ENCODE measurements around the gene PFKFB4. TPM values are rescaled to one million over a fixed set of nuclear protein-coding genes. Genes with fewer than 3 reads are reported as not detected.
"Not testable (repeated sequence)": the region's sequence is repeated elsewhere in the genome, so short reads cannot be mapped to it uniquely, and the experiment has no call there.

PFKFB4 gene
- total RNA-seq, 1 donor from 2014 or later = 12.9 TPM

DNA sequence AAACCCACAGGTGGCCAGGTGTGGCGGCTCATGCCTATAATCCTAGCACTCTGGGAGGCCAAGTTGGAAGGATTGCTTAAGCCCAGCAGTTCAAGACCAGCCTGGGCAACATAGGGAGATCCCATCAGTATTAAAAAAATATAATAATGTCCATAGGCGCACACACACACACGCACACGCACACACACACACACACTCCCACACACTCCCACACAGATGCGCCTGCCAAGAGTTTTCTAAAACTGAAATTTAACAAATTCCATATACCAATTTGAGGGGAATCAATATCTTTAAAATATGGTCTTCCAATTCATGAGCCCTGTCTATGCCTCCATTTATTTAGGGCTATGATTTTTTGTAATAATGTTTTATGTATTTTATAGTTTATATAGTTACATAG is 69.7 kb downstream of the PFKFB4 start:
- Histone ChIP-seq H3K9me3 (no peaks in the 10 kb centered on the region), H3K27ac (no peak overlapping the region), H3K27me3 (ENCODE audit: low read depth) (no peaks in the 10 kb centered on the region), H3K4me3 (no peak overlapping the region), H3K36me3 (no peaks in the 10 kb centered on the region), H3K4me1 (no peaks in the 10 kb centered on the region)
- no peak for ATAC-seq
- TF ChIP-seq CTCF (IDR thresholded peaks at IDR 0.05) = no peak
- intact Hi-C loops (cut with DNase I) = no loop called here
- no peak for DNase-seq

GRCh38 chr3:48482822-48483221 is 73.8 kb downstream of the PFKFB4 start:
- H3K4me1 ChIP-seq; H3K9me3 ChIP-seq; H3K27ac ChIP-seq; DNase-seq; H3K4me3 ChIP-seq; H3K36me3 ChIP-seq; H3K27me3 ChIP-seq (ENCODE audit: low read depth); intact Hi-C loops (cut with DNase I); ATAC-seq: not testable (repeated sequence)

DNA sequence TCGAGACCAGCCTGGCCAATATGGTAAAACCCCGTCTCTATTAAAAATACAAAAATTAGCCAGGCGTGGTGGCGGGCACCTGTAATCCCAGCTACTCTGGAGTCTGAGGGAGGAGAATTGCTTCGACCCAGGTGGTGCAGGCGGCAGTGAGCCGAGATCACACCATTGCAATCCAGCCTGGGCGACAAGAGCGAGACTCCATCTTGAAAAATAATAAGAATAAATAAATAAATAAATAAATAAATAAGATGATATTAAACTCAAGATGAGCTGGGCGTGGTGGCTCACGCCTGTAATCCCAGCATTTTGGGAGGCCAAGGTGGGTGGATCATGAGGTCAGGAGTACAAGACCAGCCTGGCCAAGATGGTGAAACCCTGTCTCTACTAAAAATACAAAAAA is 75.7 kb downstream of the PFKFB4 start:
- H3K27me3 ChIP-seq (ENCODE audit: low read depth); H3K4me1 ChIP-seq; ATAC-seq; H3K27ac ChIP-seq; intact Hi-C loops (cut with DNase I); H3K9me3 ChIP-seq; DNase-seq; H3K4me3 ChIP-seq: not testable (repeated sequence)
- H3K36me3 ChIP-seq = peaks cover 12% of the 10 kb centered on the region

DNA sequence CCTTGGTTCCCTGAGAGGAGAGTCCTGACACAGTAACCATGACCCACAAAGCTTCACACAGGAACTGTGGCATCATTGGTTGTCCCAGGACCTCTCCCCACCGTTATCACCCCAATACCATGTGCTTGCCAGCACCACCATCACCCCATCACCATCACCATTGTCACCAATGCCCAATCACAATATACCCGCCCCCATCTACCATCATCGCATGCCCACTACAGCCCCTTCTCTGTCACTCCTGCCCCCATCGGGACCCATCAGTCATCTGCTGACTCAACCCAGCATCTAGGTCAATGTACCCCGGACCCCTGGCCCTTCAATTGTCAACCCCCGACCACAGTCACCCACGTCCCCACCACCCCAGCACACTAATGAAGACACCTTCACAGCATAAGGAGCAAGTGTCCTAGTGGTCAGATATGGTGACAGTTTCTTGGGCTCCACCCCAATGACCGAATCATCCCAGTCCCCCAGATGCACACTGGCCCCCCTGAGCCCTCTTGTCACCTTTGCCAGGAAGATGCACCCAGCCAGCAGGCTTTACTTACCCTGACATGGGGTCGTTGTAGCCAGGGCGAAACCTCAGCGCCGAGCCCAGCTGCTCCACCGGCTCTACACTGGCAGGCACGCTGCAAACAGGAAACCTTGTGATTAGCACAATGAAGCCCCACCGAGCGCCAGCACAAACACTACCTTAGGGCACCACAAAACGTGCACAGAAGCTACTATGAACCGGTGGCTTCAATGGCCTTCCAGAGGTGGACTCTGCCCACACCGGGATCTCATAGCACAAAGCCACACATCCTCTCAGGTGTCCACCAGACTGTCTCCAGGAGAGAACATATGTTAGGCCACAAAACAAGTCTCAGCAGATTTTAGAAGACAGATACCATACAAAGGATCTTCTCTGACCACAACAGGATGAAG is 77.7 kb downstream of the PFKFB4 start:
- peak; percentile 36 to 42 for ATAC-seq
- peaks cover under 1% of the 10 kb centered on the region for H3K4me1 ChIP-seq
- H3K4me3 ChIP-seq = no peak overlapping the region
- H3K27ac ChIP-seq = peak overlapping the region; percentile 36
- DNase-seq = no peak
- intact Hi-C loops (cut with DNase I) = no loop called here
- H3K36me3 ChIP-seq = peaks cover 12% of the 10 kb centered on the region
- H3K9me3 ChIP-seq = no peaks in the 10 kb centered on the region
- H3K27me3 ChIP-seq (ENCODE audit: low read depth) = no peaks in the 10 kb centered on the region
- no peak for TF ChIP-seq CTCF (IDR thresholded peaks at IDR 0.05)

- no peaks in the 10 kb centered on the region for H3K9me3 ChIP-seq
- intact Hi-C loops (cut with DNase I) = no loop called here
- ATAC-seq = no peak
- no peak overlapping the region for H3K4me3 ChIP-seq
- no peaks in the 10 kb centered on the region for H3K27me3 ChIP-seq (ENCODE audit: low read depth)
- no peak overlapping the region for H3K27ac ChIP-seq
- peaks cover 9% of the 10 kb centered on the region for H3K4me1 ChIP-seq
- peaks cover 12% of the 10 kb centered on the region for H3K36me3 ChIP-seq
- no peak for TF ChIP-seq CTCF (IDR thresholded peaks at IDR 0.05)
- DNase-seq = no peak
These were observed 78.6 kb downstream of the PFKFB4 start for GRCh38 chr3:48477959-48478520.

GRCh38 chr3:48476426-48477053 is 80.1 kb downstream of the PFKFB4 start:
- peaks cover 20% of the 10 kb centered on the region for H3K4me1 ChIP-seq
- H3K36me3 ChIP-seq = peaks cover 12% of the 10 kb centered on the region
- DNase-seq (no peak), ATAC-seq (no peak)
- intact Hi-C loops (cut with DNase I) = no loop called here
- no peak overlapping the region for H3K4me3 ChIP-seq
- H3K9me3 ChIP-seq = no peaks in the 10 kb centered on the region
- no peaks in the 10 kb centered on the region for H3K27me3 ChIP-seq (ENCODE audit: low read depth)
- TF ChIP-seq CTCF (IDR thresholded peaks at IDR 0.05) = no peak
- no peak overlapping the region for H3K27ac ChIP-seq

Measured in lower lobe of right lung (tissue), 2 donors.